Measurements from ENCODE around the gene PPP4R1. TPM values are rescaled to one million over a fixed set of nuclear protein-coding genes. Genes with fewer than 3 reads are reported as not detected.

Gene PPP4R1
- total RNA-seq, 4 donors from 2014 or later, result 61.7 to 96.0 (median 79.2) TPM

GRCh38 chr18:9619990-9620389, 5.6 kb upstream of the PPP4R1 start:
- TF ChIP-seq CTCF (IDR thresholded peaks at IDR 0.05; ENCODE audit: low read depth), result no peak

GRCh38 chr18:9619545-9619944, 5.2 kb upstream of the PPP4R1 start:
- TF ChIP-seq CTCF (IDR thresholded peaks at IDR 0.05; ENCODE audit: low read depth), result no peak

GRCh38 chr18:9619056-9619455, 4.7 kb upstream of the PPP4R1 start:
- no peak for TF ChIP-seq CTCF (IDR thresholded peaks at IDR 0.05; ENCODE audit: low read depth)

- TF ChIP-seq CTCF (IDR thresholded peaks at IDR 0.05; ENCODE audit: low read depth), result no peak
Measured at GRCh38 chr18:9617006-9617542, 2.7 kb upstream of the PPP4R1 start.

- TF ChIP-seq CTCF (IDR thresholded peaks at IDR 0.05; ENCODE audit: low read depth), result no peak
Measured at GRCh38 chr18:9616049-9616448, 1.7 kb upstream of the PPP4R1 start.

GRCh38 chr18:9615280-9615797, 980 bp upstream of the PPP4R1 start:
- TF ChIP-seq CTCF (IDR thresholded peaks at IDR 0.05; ENCODE audit: low read depth), result no peak

GRCh38 chr18:9613550-9614400, 584 bp downstream of the PPP4R1 start:
- TF ChIP-seq CTCF (IDR thresholded peaks at IDR 0.05; ENCODE audit: low read depth), result no peak

All from subcutaneous adipose tissue (tissue), 4 donors.